ENCODE data around the gene KCNQ1OT1.

GRCh38 chr11:2571598-2572281, 128.1 kb downstream of the KCNQ1OT1 start:
- TF ChIP-seq CTCF (IDR thresholded peaks at IDR 0.05), result no peak
- no peak for TF ChIP-seq POLR2A (IDR thresholded peaks at IDR 0.05)

Measured in adrenal gland (tissue), 5 donors.